Measurements from ENCODE around the gene RALGPS1.
A peak's percentile ranks its signal among the peaks of the same experiment; 100 is the strongest.

The RALGPS1 gene

GRCh38 chr9:127053960-127054359 is 139.4 kb downstream of the RALGPS1 start:
- no peak for DNase-seq (ENCODE audit: low read depth)

DNA sequence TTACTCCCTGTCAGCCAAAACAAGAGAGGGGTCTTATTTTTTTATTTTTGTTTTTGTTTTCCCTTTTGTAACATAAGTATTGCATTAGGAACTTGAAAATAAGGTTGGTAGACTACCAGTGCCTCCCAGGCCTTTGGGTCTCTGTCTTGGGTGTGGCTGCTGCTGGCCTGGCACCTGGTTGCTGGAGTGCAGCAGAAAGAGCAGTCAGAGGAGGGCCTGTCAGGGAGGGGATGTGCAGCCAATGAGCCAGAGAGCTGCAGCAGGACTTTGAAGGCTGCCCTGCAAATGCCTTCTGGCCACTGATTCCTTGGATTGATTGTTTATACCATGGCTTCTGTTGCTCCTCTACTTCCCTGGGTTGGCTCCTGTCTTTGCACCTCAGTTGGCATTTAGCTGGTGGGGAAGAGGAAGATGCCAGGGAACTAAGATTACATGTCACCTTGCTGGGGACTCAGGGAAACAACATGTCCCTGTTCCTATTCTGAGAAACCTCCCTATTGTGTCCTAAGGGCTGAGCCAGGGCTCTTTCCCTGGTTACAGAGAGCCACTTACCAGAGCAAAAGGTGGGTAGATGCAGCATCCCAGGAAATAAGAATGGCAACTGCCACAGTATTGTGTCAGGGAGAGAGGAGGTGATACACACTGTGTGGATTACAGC is 141.3 kb downstream of the RALGPS1 start:
- no peak for DNase-seq (ENCODE audit: low read depth)

DNA sequence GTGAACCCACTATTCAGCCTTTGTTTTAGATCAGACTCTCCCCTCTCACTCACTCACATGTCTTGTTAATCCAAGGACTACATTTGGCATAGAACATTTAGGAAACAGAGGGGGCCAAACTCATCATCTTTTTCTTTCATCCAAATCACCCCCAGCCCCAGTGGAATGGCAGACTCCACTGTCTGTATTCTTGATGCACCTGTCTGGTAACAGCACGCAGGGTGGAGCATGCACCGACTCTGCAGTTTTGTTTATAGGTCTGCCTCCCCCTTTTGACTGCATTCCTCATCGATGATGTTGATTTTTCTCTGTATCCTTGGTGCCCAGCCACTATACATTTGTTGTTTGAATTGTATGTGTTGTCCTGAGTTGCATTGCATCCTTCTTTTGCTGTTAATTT is 141.9 kb downstream of the RALGPS1 start:
- no peak for DNase-seq (ENCODE audit: low read depth)

DNA sequence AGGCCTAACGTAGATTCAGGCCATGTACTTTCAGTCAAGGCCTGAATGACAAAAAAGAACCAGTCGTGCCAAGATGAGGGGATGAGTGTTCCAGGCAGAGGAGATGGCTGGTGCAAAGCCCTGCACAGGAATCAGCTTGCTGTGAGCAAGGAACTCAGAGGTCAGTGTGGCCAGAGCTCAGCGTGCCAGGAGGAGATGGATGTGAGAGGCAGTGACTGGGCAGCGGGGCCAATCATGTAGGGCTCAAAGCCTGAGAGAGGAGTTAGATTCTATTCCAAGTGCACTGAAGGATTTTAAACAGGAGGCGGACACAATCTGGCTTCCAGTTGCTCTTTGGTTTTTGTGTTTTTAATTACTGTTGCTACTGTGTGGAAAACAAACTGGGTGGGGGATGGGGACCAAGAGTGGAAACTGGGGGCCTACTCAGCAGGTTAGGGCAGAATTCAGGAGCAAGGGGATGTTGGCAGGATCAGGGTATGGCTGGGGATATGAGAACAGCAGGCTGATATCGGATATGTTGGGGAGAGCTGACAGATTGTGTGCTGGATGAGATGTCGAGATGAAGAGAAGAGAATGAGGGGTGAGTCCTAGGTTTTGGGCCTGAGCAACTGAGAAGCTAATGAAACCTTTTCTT is 143.5 kb downstream of the RALGPS1 start:
- DNase-seq (ENCODE audit: low read depth) = no peak

GRCh38 chr9:127058645-127059021 is 144.1 kb downstream of the RALGPS1 start:
- DNase-seq (ENCODE audit: low read depth) = no peak

DNA sequence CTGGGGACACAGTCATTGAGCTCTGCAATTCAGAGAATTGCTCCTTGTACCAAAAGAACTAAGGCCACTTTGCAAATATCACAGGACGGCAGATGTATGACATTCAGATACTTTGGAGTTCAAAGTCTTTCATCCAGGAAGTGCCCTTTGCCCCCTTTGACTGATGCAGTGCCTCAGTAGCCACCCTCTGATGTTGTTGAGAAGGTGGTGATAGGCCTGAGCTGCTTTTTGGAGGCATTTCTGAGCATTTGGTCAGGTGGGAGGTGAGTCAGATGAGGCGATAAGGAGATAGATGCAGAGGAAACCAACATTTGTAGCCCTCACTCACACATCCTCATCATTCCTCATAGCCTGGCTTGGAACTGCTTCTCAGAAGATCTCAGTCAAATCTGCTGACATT is 144.4 kb downstream of the RALGPS1 start:
- no peak for DNase-seq (ENCODE audit: low read depth)

- DNase-seq (ENCODE audit: low read depth) = no peak
These were observed 145.3 kb downstream of the RALGPS1 start for GRCh38 chr9:127059765-127060361.

- no peak for DNase-seq (ENCODE audit: low read depth)
These were observed 146.8 kb downstream of the RALGPS1 start for GRCh38 chr9:127061411-127061810.

- no peak for DNase-seq (ENCODE audit: low read depth)
These were observed 149.8 kb downstream of the RALGPS1 start for GRCh38 chr9:127064335-127064734.

DNA sequence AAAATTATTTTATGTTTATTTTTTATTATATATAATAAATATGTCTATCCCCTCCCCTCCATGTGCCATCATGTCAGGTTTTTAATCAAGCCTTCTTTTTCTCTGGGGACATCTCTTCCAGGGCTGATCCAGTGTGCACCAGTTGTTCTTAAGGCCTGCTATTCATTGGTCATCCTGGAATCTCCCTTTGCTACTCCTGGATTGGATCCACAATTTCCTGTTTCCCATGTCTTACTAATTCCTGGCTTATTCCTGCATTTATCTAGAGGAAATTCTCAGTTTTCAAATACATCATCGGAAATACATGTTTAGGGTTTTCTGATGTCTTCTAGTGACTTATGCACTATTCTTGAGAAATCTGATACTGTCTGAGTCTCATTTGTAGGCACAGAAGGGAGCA is 151.0 kb downstream of the RALGPS1 start:
- DNase-seq (ENCODE audit: low read depth) = peak; percentile 65

DNA sequence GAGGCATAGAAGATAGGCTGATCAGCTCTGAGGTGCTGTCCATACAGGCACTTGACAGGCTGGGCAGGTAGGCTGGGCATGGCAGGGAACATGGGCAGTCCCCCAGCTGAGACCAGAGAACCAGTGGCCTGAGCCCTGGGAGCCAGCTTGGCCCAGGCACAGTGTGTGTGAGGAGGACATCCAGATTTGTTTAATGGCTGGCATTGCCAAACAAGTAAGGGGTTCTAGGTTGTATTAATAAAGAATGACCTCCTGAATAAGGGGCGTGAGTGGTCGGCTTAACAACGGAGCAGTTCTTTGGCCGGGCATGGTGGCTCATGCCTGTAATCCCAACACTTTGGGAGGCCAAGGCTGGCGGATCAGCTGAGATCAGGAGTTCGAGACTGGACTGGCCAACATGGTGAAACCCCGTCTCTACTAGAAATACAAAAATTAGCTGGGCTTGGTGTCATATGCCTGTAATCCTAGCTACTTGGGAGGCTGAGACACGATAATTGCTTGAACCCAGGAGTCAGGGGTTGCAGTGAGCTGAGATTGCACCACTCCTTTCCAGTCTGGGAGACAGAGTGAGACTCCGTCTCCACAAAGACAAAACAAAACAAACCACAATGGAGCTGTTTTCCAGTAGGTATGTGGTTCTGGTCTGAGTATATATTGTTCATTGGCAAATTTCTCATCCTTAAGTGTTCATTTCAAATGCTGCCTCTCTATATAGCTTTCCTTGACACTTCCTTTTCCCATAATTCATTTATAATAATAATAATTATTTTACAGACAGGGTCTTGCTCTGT is 151.7 kb downstream of the RALGPS1 start:
- DNase-seq (ENCODE audit: low read depth) = peak; percentile 76

DNA sequence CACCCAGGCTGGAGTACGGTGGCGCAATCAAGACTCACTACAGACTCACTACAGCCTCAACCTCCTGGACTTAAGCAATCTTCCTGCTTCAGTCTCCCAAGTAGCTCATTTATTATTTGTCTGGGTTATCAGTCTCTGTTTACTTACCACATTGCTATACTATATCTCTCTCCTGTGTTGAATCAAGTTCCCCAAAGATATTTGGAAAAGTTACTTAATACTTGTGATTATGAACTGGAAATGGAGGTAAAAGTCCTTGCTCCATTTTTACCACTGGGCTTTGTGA is 152.2 kb downstream of the RALGPS1 start:
- DNase-seq (ENCODE audit: low read depth) = peak; percentile 91

- no peak for DNase-seq (ENCODE audit: low read depth)
These were observed 153.1 kb downstream of the RALGPS1 start for GRCh38 chr9:127067603-127068220.

DNA sequence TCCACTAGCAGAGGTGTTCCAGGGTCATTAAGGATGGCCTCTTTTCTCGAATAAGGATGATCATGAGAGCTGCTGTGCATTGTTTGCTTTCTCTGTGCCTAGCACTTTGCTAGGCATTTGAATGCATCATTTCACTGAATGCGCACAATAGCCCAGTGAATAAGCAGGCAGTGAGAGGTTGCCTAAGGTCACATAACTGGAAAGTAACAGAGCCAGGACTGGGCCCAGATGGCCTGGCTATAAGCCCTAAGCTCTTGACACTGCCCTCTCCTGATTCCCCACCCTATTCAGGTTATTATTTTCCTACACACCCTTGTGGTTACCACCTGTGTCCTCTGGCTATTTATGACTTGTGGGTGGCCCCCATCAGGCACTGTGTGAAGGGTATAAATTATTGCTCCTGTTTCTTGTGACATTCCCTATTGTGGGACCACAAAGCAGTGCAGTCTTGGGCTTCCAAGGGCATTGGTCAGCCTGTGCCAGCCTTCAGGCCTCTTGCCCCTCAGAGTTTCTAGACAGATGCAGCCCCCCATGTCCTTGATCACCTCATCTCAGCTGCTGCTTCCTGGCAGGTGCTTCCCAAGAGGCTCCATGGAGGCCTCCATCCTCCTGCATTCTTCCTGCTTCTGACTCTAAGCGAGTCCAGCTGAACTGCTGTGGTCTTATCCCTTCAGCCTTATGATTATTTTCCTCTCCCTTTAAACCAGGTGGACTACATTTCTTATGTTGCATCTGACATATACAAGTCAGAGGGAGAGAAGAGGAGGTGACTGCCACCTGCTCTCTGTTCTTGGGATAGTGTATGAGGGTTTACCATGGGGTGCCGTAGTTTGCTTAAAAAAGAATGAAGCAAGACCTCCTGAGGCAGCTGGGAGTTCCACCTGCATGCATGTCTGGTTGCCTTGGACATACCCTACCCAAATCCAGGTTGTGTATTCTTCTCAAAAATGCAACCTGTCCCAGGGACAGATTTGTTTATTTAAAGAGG is 160.3 kb downstream of the RALGPS1 start:
- no peak for DNase-seq (ENCODE audit: low read depth)

DNA sequence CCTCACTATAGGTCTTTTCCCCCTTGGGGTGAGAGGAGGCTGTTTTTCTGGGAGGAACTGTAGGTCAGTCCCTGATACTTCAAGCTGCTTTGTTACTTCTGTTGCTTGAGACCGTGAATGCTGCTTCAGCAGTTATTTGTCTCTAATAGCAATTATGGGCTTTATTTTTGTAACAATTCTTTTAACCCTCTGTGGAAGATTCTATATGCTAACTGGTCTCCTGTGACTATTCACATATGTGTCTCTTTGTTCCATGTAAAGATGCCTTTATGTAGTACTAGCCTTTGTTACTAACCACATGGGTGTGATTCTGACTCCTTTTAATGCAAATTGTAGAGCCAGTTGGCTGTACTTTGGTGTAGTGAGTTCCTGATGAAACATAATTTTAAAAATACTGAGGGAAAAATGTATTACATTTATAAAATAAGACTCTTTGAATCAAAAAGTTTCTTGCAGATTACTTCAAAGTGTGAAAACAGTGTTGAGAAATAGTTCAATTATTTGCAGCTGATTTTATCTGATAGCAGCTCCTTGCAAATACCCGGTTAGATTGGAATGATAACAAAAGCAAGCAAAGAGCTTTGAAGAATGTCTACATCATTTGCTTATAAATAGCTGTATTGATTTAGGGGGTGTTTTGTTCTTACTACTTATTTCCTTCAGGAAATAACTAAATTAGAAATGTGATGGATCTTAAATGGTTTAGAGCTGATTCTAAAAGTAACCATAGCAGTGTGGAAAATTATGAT is 161.2 kb downstream of the RALGPS1 start:
- DNase-seq (ENCODE audit: low read depth) = no peak

DNA sequence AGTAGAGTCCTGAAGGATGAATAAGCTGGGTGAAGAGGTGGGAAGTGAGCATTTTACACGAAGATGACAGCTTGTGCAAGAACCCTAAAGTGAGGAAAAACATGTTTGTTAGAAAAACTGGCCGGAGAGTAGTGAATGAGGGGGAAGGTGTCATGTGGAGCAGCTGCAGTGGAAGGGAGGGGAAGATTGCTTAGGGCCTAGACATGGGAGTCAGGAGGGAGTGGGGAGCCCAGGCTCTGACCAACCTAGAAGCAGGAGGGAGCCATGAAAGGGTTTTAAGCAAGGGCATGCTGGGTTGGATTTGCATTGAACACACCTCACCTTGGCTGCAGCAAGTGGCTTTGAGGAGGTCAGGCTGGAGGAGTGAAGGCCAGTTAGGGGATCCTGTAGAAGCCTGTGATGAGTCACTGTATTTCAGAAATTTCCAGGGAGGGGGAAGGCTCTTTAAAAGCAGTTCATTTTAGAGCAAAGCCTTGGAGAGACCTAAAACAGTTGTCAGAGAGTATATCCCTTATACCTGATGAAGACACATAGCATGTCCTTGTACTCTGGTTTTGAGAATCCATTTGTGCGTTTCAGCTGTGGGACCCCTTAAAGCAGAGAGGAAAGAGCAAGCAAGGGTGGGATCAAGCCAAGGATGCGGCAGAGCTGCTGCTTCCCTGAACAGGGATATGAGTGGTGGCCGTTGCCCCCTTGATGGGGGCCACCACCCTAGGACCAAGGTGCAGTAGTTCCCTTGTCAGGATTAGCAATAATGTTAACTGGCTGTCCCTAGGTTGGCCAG is 162.5 kb downstream of the RALGPS1 start:
- no peak for DNase-seq (ENCODE audit: low read depth)

DNA sequence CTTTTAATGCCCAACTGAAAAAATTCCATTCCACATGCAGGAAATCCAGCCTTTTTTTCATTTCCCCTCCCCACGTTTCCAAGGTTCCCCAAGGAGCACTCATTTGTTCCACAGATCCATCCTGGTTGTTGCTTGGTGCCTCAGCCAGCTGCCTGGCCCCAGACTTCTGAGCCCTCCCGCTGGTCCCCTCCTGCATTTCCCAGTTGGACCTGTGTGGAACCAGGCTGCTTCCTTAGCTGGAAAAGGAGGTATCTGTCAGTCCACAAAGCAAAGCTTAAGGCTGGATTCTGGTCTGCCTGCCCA is 163.0 kb downstream of the RALGPS1 start:
- DNase-seq (ENCODE audit: low read depth) = no peak

GRCh38 chr9:127078336-127078735 is 163.8 kb downstream of the RALGPS1 start:
- DNase-seq (ENCODE audit: low read depth) = no peak

- DNase-seq (ENCODE audit: low read depth) = no peak
These were observed 164.4 kb downstream of the RALGPS1 start for GRCh38 chr9:127078988-127079387.

All from iris pigment epithelial cell (primary cell).